ENCODE results near the gene AKR1C8.
"Not testable (repeated sequence)": the region's sequence is repeated elsewhere in the genome, so short reads cannot be mapped to it uniquely, and the experiment has no call there.

Gene AKR1C8

GRCh38 chr10:5165738-5166137 is 19.2 kb downstream of the AKR1C8 start:
- DNase-seq = no peak

GRCh38 chr10:5163487-5163886 is 21.5 kb downstream of the AKR1C8 start:
- DNase-seq = no peak

GRCh38 chr10:5159126-5159525 is 25.8 kb downstream of the AKR1C8 start:
- DNase-seq = no peak

GRCh38 chr10:5157501-5157900 is 27.4 kb downstream of the AKR1C8 start:
- DNase-seq = no peak

- no peak for DNase-seq
Measured at GRCh38 chr10:5155951-5156350, 29.0 kb downstream of the AKR1C8 start.

GRCh38 chr10:5151076-5151475 is 33.9 kb downstream of the AKR1C8 start:
- DNase-seq = no peak

GRCh38 chr10:5148678-5149032 is 36.3 kb downstream of the AKR1C8 start:
- no peak for DNase-seq

GRCh38 chr10:5147981-5148677 is 36.8 kb downstream of the AKR1C8 start:
- no peak for DNase-seq

GRCh38 chr10:5147255-5147980 is 37.5 kb downstream of the AKR1C8 start:
- DNase-seq = no peak

GRCh38 chr10:5146920-5147254 is 38.1 kb downstream of the AKR1C8 start:
- DNase-seq = no peak

- DNase-seq = no peak
Measured at GRCh38 chr10:5143137-5143536, 41.8 kb downstream of the AKR1C8 start.

GRCh38 chr10:5142199-5142598 is 42.8 kb downstream of the AKR1C8 start:
- DNase-seq = no peak

- DNase-seq = not testable (repeated sequence)
Measured at GRCh38 chr10:5137699-5138098, 47.3 kb downstream of the AKR1C8 start.

- no peak for DNase-seq
Measured at GRCh38 chr10:5136468-5137087, 48.4 kb downstream of the AKR1C8 start.

- DNase-seq = no peak
Measured at GRCh38 chr10:5135581-5135980, 49.4 kb downstream of the AKR1C8 start.

GRCh38 chr10:5125315-5126044 is 59.5 kb downstream of the AKR1C8 start:
- no peak for DNase-seq

GRCh38 chr10:5123886-5124285 is 61.1 kb downstream of the AKR1C8 start:
- DNase-seq = no peak

- not testable (repeated sequence) for DNase-seq
Measured at GRCh38 chr10:5119997-5120396, 65.0 kb downstream of the AKR1C8 start.

GRCh38 chr10:5117026-5117425 is 67.9 kb downstream of the AKR1C8 start:
- DNase-seq = no peak

- DNase-seq = no peak
Measured at GRCh38 chr10:5116621-5117020, 68.3 kb downstream of the AKR1C8 start.

GRCh38 chr10:5109861-5110260 is 75.1 kb downstream of the AKR1C8 start:
- DNase-seq = not testable (repeated sequence)

GRCh38 chr10:5108658-5109416 is 76.1 kb downstream of the AKR1C8 start:
- DNase-seq = no peak
